Measurements from ENCODE around the gene MRPS11. TPM values are rescaled to one million over a fixed set of nuclear protein-coding genes. Genes with fewer than 3 reads are reported as not detected.
"Not testable (repeated sequence)": the region's sequence is repeated elsewhere in the genome, so short reads cannot be mapped to it uniquely, and the experiment has no call there.

The MRPS11 gene
- total RNA-seq, 2 donors from 2014 or later = 45.7 to 73.6 TPM

- Histone ChIP-seq H3K9me3 (no peaks in the 10 kb centered on the region), H3K4me1 (no peaks in the 10 kb centered on the region), H3K9ac (ENCODE audit: low read depth in 2 of 2, low read length in 2 of 2) (no peak overlapping the region), H3K36me3 (no peaks in the 10 kb centered on the region), H3K27me3 (no peaks in the 10 kb centered on the region), H3K27ac (no peak overlapping the region), H3K4me3 (no peak overlapping the region)
- intact Hi-C loops (cut with DNase I) = no loop called here
- no peak for TF ChIP-seq CTCF (IDR thresholded peaks at IDR 0.05)
- no peak for DNase-seq
These were observed 38.5 kb upstream of the MRPS11 start for GRCh38 chr15:88428805-88429605.

GRCh38 chr15:88430051-88430450 lies 37.5 kb upstream of the MRPS11 start:
- no peaks in the 10 kb centered on the region for H3K4me1 ChIP-seq
- intact Hi-C loops (cut with DNase I) = no loop called here
- no peak for DNase-seq
- no peaks in the 10 kb centered on the region for H3K36me3 ChIP-seq
- no peaks in the 10 kb centered on the region for H3K27me3 ChIP-seq
- H3K27ac ChIP-seq = no peak overlapping the region
- H3K9ac ChIP-seq (ENCODE audit: low read depth in 2 of 2, low read length in 2 of 2) = no peak overlapping the region
- no peak for TF ChIP-seq CTCF (IDR thresholded peaks at IDR 0.05)
- no peaks in the 10 kb centered on the region for H3K9me3 ChIP-seq
- H3K4me3 ChIP-seq = no peak overlapping the region

GRCh38 chr15:88431441-88431840 lies 36.1 kb upstream of the MRPS11 start:
- no peaks in the 10 kb centered on the region for H3K27me3 ChIP-seq
- DNase-seq = no peak
- intact Hi-C loops (cut with DNase I) = no loop called here

GRCh38 chr15:88433046-88433685 lies 34.3 kb upstream of the MRPS11 start:
- H3K36me3 ChIP-seq = no peaks in the 10 kb centered on the region
- H3K27ac ChIP-seq = no peak overlapping the region
- no peak overlapping the region for H3K9ac ChIP-seq (ENCODE audit: low read depth in 2 of 2, low read length in 2 of 2)
- H3K9me3 ChIP-seq = no peaks in the 10 kb centered on the region
- no peaks in the 10 kb centered on the region for H3K4me1 ChIP-seq
- no peak for TF ChIP-seq CTCF (IDR thresholded peaks at IDR 0.05)
- DNase-seq = no peak
- no peak overlapping the region for H3K4me3 ChIP-seq
- intact Hi-C loops (cut with DNase I) = no loop called here
- H3K27me3 ChIP-seq = no peaks in the 10 kb centered on the region

More at GRCh38 chr15:88431441-88431840, 36.1 kb upstream of the MRPS11 start:
- Histone ChIP-seq H3K27ac (no peak overlapping the region), H3K9ac (ENCODE audit: low read depth in 2 of 2, low read length in 2 of 2) (no peak overlapping the region), H3K36me3 (no peaks in the 10 kb centered on the region), H3K4me1 (no peaks in the 10 kb centered on the region), H3K4me3 (no peak overlapping the region), H3K9me3 (no peaks in the 10 kb centered on the region)
- TF ChIP-seq CTCF (IDR thresholded peaks at IDR 0.05) = no peak

- DNase-seq; H3K36me3 ChIP-seq; H3K9me3 ChIP-seq; H3K4me3 ChIP-seq; intact Hi-C loops (cut with DNase I); H3K9ac ChIP-seq (ENCODE audit: low read depth in 2 of 2, low read length in 2 of 2); H3K27me3 ChIP-seq; H3K27ac ChIP-seq; H3K4me1 ChIP-seq: not testable (repeated sequence)
These were observed 33.4 kb upstream of the MRPS11 start for GRCh38 chr15:88434106-88434505.

GRCh38 chr15:88438181-88438580 lies 29.3 kb upstream of the MRPS11 start:
- Histone ChIP-seq H3K27ac (no peak overlapping the region), H3K36me3 (no peaks in the 10 kb centered on the region), H3K4me3 (no peak overlapping the region), H3K27me3 (peaks cover 4% of the 10 kb centered on the region), H3K4me1 (no peaks in the 10 kb centered on the region), H3K9ac (ENCODE audit: low read depth in 2 of 2, low read length in 2 of 2) (no peak overlapping the region), H3K9me3 (no peaks in the 10 kb centered on the region)
- intact Hi-C loops (cut with DNase I) = no loop called here
- no peak for TF ChIP-seq CTCF (IDR thresholded peaks at IDR 0.05)
- DNase-seq = no peak
